Fibroblast of skin of right quadriceps (primary cell): ENCODE results near the gene DENND2D.
"Not testable (repeated sequence)": the region's sequence is repeated elsewhere in the genome, so short reads cannot be mapped to it uniquely, and the experiment has no call there.

ENCODE experiments used
- DNase-seq: peaks from one replicate; pipeline ENCODE4 v3.0.0-alpha.2; 2013

DENND2D gene

DNA sequence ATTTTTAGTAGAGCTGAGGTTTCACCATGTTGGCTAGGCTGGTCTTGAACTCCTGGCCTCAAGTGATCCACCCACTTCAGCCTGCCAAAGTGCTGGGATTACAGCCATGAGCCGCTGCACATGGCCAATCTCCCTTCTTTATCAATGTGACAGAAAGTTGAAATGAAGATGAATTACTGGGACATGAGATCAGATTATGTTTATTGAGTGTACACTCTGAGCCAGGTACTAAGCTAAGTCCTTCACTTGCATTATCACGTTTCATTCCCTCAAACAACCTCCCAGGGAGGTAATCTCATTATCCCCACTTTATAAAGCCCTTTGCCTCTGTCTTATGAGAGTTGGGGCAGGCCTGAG, 20.8 kb upstream of the DENND2D start:
- no peak for DNase-seq

DNA sequence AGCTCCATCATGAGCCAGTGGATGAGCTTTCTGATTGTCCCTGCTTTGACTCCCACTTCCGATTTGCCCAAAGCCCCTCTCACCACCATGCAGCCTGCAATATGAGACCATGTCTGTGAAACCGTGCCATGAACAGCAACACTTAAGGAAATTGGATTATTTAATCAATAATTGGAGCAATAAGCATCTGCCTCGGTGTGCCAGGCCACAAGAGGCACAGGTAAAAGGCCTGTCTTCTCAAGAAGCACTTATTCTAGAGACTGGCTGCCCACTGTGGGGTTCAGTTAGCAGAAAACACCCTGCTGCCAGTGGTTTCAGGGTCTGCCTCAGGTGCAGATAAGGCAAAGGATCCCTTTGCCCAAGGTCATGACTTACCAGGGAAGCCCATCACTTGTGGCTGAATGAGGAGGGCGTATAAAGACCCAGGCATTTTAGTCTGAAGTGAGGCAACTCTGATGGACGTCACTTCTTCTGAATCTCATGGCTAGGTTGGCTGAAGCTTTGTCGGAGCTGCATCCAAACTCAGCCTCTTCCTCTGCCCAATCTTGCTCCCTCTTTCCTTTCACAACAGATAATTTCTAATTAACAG, 19.9 kb upstream of the DENND2D start:
- DNase-seq: no peak

DNA sequence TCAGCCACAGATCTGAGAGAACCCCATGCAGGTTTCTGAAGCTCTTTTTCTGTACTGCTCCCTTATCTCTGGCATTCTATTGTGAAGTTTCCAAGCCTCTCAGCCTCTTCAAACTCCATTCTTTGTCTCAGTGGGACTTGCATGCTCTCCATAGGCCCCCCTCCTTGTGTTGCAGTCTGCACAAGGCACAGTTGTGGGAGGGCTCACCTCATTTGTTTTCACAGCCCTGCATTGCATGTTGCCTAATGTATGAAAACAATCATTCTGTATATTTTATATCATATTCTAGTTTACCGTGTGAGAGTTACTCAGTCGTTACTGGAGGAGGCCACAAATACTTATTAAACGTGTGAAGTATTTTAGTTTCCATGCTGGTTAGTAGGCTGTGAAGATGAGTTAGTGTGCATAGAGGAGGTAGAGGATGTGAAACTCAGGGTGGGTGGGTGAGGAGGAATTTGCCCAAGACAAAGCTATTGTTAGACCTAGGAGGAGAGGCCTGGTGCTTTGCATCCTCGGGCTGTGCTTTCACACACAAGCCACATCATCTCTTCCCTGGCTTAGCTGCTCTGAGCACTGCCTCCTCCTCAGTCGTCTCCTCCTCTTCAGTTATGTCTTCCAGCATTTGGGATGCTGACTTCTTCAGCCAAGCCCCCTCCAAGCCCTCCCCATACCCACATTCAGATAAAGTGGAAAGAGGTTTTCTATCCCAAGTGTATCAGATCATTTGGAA, 19.3 kb upstream of the DENND2D start:
- DNase-seq: no peak

DNA sequence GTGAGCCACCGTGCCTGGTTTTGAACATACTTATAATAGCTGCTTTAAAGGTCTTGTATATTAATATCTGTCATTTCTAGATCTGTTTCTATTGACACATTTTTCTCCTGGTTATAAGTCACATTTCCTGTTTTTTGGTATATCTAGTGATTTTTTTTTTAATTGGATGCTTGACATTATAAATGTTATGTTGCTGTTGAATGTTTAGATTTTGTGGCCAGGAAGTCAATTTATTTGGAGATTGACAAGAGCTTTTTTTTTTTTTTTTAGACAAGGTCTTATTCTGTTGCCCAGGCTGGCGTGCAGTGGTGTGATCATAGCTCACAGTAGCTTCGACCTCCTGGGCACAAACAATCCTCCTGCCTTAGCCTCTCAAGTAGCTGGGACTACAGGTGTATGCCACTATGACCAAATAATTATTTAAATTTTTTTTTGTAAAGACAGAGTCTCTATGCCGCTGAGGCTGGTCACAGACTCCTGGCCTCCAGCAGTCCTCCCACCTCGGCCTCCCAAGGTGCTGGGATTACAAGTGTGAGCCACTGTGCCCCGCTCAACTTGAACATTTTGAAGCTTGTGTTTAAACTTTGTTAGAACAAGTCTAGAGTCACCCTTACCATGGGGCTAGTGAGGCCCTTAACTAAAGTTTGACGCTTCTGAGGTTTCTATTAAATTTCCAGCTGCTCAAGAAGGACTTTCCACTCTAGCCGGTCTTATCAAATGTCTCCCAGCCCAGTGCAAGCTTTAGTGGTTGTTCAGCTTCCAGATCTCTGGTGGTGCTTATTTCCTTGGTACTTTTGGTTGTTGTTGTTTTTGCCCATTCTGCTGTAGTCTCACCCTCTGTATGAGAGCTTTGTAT, 18.5 kb upstream of the DENND2D start:
- DNase-seq: no peak

- no peak for DNase-seq
Observed at GRCh38 chr1:111217183-111217910, 16.9 kb upstream of the DENND2D start.

GRCh38 chr1:111216751-111217150, 16.3 kb upstream of the DENND2D start:
- DNase-seq: no peak

DNA sequence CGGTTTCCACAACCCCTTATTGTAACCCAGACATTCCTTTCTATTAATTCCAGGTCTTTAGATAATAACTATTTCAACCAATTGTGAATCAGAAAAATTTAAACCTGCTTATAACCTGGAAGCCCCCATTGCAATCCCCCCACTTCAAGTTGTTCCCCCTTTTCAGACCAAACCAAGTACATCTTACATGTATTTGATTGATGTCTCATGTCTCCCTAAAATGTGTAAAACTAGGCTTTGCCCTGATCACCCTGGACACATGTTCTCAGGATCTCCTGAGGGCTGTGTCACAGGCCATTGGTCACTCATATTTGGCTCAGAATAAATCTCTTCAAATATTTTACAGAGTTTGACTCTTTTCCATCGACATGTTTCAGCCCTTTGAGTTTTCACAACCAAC, 14.8 kb upstream of the DENND2D start:
- not testable (repeated sequence) for DNase-seq

DNA sequence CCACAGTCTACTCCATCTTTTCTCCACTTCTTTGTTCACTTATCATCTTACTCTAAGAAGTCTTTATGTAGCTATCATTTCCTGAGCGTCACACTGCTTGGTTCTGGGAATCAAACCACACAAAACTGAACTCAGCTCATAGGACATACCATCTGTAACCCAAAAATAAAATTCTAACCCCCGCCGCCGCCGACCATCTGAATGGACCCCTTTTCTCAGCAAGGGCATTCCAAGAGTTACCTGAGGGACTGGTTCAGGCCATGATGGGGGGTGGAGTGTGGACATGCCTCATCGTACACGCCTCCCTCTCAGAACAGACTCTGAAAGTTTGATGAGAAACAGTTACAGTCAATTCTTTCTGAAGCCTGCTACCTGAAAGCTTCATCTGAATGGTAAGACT, 14.4 kb upstream of the DENND2D start:
- DNase-seq: no peak

GRCh38 chr1:111214074-111214801, 13.8 kb upstream of the DENND2D start:
- no peak for DNase-seq

DNA sequence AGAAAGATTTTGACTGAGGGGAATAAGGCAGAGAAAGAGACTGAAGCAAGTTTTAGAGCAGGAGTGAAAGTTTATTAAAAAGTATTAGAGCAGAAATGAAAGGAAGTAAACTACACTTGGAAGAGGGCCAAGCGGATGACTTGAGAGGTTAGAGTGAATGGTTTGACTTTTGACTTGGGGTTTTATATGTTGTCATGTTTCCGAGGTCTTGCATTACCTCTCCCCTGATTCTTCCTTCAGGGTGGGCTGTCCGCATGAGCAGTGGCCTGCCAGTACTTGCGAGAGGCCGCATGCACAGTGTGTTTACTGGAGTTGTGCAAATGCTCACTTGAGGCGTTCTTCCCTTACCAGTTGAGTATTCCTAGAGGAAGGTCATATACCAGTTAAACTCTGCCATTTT, 13.0 kb upstream of the DENND2D start:
- DNase-seq: no peak

- no peak for DNase-seq
Observed at GRCh38 chr1:111212634-111213335, 12.3 kb upstream of the DENND2D start.

DNA sequence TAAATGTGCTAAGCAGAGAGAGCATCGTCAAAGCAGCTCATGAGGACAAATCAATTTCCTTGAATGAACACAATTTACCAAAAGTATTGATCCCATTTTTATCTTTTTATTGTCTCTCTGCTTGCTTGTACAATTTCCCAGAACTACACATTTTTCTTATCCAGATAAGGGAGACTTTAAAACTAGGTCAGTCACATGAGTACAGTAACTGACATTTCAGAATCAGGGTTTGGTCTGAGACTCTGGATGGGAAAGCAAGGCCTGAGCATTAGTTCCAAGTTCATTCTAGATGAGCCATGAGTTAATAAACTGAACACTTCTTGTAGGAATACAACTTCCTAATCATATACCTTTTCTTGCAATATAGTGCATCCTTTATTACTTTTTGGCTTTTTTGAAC, 11.5 kb upstream of the DENND2D start:
- DNase-seq: no peak

DNA sequence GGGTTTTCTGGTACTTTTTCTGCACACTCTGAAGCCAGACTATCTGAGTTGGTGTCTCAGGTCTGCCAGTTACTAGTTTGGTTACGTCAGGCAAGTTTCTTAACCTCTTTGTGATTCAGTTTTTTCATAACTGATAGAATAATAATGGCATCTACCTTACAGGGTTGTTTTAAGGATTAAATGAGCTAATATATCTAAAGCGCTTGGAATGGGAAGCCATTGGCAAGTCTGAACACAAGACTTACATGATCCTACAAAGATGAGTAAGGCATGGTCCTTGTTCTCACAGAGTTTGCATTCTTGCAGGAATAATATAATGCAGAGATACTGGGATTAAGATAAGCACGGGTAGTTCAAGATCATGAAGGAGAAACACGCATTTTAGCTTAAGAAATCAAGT, 9.2 kb upstream of the DENND2D start:
- no peak for DNase-seq

- no peak for DNase-seq
Observed at GRCh38 chr1:111208921-111209320, 8.5 kb upstream of the DENND2D start.

- no peak for DNase-seq
Observed at GRCh38 chr1:111205714-111206050, 5.2 kb upstream of the DENND2D start.

DNA sequence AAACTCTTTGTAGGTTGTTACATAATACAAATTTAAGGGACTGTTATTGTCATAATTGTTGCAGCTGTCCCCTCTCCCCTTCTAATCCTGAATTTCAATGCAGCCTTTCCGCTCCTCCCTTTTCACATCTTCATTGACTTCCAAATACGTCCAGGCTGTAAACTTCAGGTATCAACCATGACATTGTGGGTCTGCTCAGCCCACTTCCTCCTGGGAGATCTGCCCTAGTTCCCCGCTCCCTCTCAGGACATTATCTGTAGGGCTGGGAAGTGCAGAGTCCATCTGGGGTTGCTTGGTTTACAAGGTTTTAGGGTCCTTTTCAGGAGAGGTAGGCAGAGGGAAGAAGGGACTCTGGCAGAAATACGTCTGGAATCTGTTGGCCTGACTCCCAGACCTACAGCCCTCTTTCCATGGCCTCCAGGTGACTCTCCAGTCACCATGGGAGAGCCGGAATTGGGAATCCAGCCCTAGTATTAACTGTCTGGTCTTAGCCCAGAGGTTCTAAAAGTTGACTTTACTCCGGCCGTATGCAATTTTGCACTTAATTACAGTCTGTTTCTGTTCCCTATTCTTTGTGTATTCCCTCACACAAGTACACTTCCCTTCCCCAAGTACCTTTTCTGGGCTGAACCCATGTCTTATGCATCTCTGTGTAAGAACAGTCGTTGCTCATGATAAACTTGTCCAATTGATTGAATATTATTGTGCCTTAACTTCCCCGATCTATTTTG, 4.7 kb upstream of the DENND2D start:
- no peak for DNase-seq

- DNase-seq: no peak
Observed at GRCh38 chr1:111204201-111204982, 3.9 kb upstream of the DENND2D start.

- DNase-seq: peak; percentile 28
Observed at GRCh38 chr1:111203681-111204200, 3.3 kb upstream of the DENND2D start.

DNA sequence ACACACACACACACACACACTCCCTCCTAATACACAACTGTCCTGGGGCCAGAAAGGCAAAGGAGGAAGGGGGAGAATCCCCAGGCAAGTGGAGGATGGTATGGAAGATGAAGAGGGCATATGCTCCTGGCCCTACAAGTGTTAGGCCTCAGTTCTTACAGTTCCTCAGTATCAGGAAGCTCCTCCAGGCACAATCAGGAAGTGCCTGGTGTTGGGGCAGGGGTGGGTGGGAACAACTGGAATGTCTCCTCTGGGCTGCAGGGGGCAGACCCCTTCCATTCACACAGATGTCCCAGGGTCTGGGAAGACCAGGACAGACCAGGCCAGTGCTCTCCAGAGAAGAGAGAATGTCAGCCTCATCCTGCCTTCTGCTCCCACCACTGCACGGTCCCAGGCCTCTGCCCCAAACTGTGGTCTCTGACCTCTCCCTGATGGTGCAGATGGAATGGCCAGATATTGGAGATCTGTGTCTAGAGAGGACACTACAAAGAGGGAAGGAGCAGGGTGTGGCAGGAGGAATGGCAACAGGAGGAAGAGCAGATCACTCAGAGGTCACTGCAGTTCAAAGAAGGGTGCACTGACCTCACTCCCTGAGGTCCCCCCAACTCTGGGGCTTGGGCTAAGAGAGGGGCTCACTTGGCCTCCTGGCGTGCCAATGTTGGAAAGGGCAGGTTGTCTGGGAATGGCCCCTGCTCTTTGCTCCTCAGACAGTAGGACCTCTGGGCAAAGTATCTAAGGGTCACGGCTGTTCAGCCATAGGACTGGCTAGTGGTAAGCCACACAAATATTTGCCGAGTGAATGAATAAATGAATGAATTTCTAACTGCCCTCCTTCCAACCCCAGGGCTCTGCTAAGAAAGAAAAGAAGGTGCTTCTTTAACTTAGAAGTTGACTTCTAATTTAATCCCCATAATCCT, 2.5 kb upstream of the DENND2D start:
- no peak for DNase-seq
